Liver (tissue), 9 donors: ENCODE results near the gene PKHD1. TPM values are rescaled to one million over a fixed set of nuclear protein-coding genes. Genes with fewer than 3 reads are reported as not detected.

Experiments used
- DNase-seq: peaks from one replicate; pipeline ENCODE4 v3.0.0-alpha.2; 2017; ENCODE audit warnings: low spot score
- H3K27ac ChIP-seq, 2 donors: one replicate each; pipeline ENCODE4 v1.7.0; 2013; ENCODE audit warnings: inconsistent platforms in 2 of 2, low read length in 2 of 2, control low read depth in 1 of 2, low read depth in 1 of 2, mild to moderate bottlenecking in 1 of 2
- H3K27me3 ChIP-seq, 4 donors: one replicate each; pipeline versions ENCODE4 v1.6.1 to v1.7.0; 2013; ENCODE audit warnings: low read length in 3 of 4, inconsistent platforms in 1 of 4, mild to moderate bottlenecking in 1 of 4, moderate library complexity in 1 of 4; ENCODE audit not compliant: control insufficient read depth in 4 of 4, insufficient read depth in 4 of 4
- H3K36me3 ChIP-seq, 4 donors: one replicate each; pipeline versions ENCODE4 v1.6.1 to v1.7.0; 2013; ENCODE audit warnings: low read length in 3 of 4, mild to moderate bottlenecking in 3 of 4, low read depth in 1 of 4, moderate library complexity in 1 of 4; ENCODE audit not compliant: control insufficient read depth in 4 of 4, insufficient read depth in 3 of 4
- H3K4me1 ChIP-seq, 4 donors: one replicate each; pipeline versions ENCODE4 v1.6.1 to v1.7.0; 2013; ENCODE audit warnings: low read length in 3 of 4, mild to moderate bottlenecking in 3 of 4, moderate library complexity in 1 of 4; ENCODE audit not compliant: control insufficient read depth in 4 of 4, insufficient read depth in 4 of 4
- H3K4me3 ChIP-seq, 3 donors: one replicate each; pipeline versions ENCODE4 v1.6.1 to v1.7.0; 2013; ENCODE audit warnings: low read length in 3 of 3, control low read depth in 1 of 3, low read depth in 1 of 3, mild to moderate bottlenecking in 1 of 3
- H3K9ac ChIP-seq, 2 donors: one replicate each; pipeline ENCODE4 v1.7.0; 2013; ENCODE audit warnings: low read length in 2 of 2, mild to moderate bottlenecking in 2 of 2, moderate library complexity in 2 of 2, control low read depth in 1 of 2, low read depth in 1 of 2
- H3K9me3 ChIP-seq, 4 donors: one replicate each; pipeline versions ENCODE4 v1.6.1 to v1.7.0; 2013; ENCODE audit warnings: low read length in 3 of 4; ENCODE audit not compliant: control insufficient read depth in 4 of 4
- EGR1 ChIP-seq, 2 donors: IDR thresholded peaks; 2 replicates each; pipeline ENCODE4 v1.6.1; 2016 to 2018; ENCODE audit warnings: antibody characterized with exemption in 2 of 2, low read depth in 2 of 2
- FOXA1 ChIP-seq: IDR thresholded peaks from 2 replicates; pipeline ENCODE4 v1.6.1; 2016; ENCODE audit warnings: antibody characterized with exemption
- FOXA2 ChIP-seq: IDR thresholded peaks from 2 replicates; pipeline ENCODE4 v1.6.1; 2016; ENCODE audit warnings: antibody characterized with exemption
- GABPA ChIP-seq, 2 donors: IDR thresholded peaks in 1 of 2; conservative IDR thresholded peaks in 1 of 2; 2 replicates each; pipeline ENCODE4 v1.6.1; 2016; ENCODE audit warnings: antibody characterized with exemption in 2 of 2, mild to moderate bottlenecking in 1 of 2, moderate library complexity in 1 of 2
- HNF4A ChIP-seq, 2 donors: conservative IDR thresholded peaks; 2 replicates each; pipeline ENCODE4 v1.6.1; 2016; ENCODE audit warnings: antibody characterized with exemption in 2 of 2, mild to moderate bottlenecking in 2 of 2
- HNF4G ChIP-seq: IDR thresholded peaks from 2 replicates; pipeline ENCODE4 v1.6.1; 2016; ENCODE audit warnings: antibody characterized with exemption
- JUND ChIP-seq, 2 donors: IDR thresholded peaks; 2 replicates each; pipeline ENCODE4 v1.6.1; 2016; ENCODE audit warnings: antibody characterized with exemption in 2 of 2
- NR2F2 ChIP-seq: IDR thresholded peaks from 2 replicates; pipeline ENCODE4 v1.6.1; 2016; ENCODE audit warnings: antibody characterized with exemption
- RAD21 ChIP-seq, 2 donors: IDR thresholded peaks; 2 replicates each; pipeline ENCODE4 v1.6.1; 2016; ENCODE audit warnings: antibody characterized with exemption in 2 of 2, mild to moderate bottlenecking in 2 of 2
- RXRA ChIP-seq, 2 donors: IDR thresholded peaks; 2 replicates each; pipeline ENCODE4 v1.6.1; 2017 to 2018; ENCODE audit warnings: antibody characterized with exemption in 2 of 2, mild to moderate bottlenecking in 1 of 2
- SP1 ChIP-seq: IDR thresholded peaks from 2 replicates; pipeline ENCODE4 v1.6.1; 2018; ENCODE audit warnings: antibody characterized with exemption, mild to moderate bottlenecking
- TAF1 ChIP-seq: conservative IDR thresholded peaks from 2 replicates; pipeline ENCODE4 v1.6.1; 2016; ENCODE audit warnings: antibody characterized with exemption, mild to moderate bottlenecking
- YY1 ChIP-seq: IDR thresholded peaks from 2 replicates; pipeline ENCODE4 v1.6.1; 2016; ENCODE audit warnings: antibody characterized with exemption, mild to moderate bottlenecking
- WGBS: extraction: QIAGEN DNeasy Blood & Tissue Kit; methylation state at CpG from one replicate; pipeline ENCODE4 v1.1.7; 2013; 5-methylcytosine and 5-hydroxymethylcytosine counted together
- polyA plus RNA-seq, 2 donors: library from polyadenylated mRNA; stranded (reverse) in 1 of 2; unstranded in 1 of 2; fragments of 200-250 nt in 1 of 2; fragments of >200 nt in 1 of 2; fragmentation: Nextera tagmentation in 1 of 2; extraction: Ambion mirVana in 1 of 2; gene quantifications; one replicate each; pipeline versions ENCODE4 v1.2.1 to v1.2.3, GENCODE V29; 2013 to 2015
- total RNA-seq, 2 donors: library from RNA; depleted of rRNA; stranded (reverse); fragments of >200 nt; gene quantifications; one replicate each; pipeline ENCODE4 v1.2.3, GENCODE V29; 2014
- TF ChIP-seq, protein P1 (sequence below): IDR thresholded peaks from 2 replicates; pipeline ENCODE4 v1.6.1; 2016; ENCODE audit warnings: antibody characterized with exemption
- TF ChIP-seq, protein P2 (sequence below): fragments of 150-350 bp; IDR thresholded peaks from 2 replicates; pipeline ENCODE4 v1.5.1; 2017; ENCODE audit warnings: improper control_type of control experiment, low read depth, low read length; ENCODE audit not compliant: missing input control
- TF ChIP-seq, protein P3 (sequence below): IDR thresholded peaks from 2 replicates; pipeline ENCODE4 v1.6.1; 2016; ENCODE audit warnings: antibody characterized with exemption, mild to moderate bottlenecking
- TF ChIP-seq, protein P4 (sequence below): IDR thresholded peaks from 2 replicates; pipeline ENCODE4 v1.6.1; 2016; ENCODE audit warnings: antibody characterized with exemption
- TF ChIP-seq, protein P5 (sequence below): IDR thresholded peaks from 2 replicates; pipeline ENCODE4 v1.6.1; 2016; ENCODE audit warnings: antibody characterized with exemption
- donor health status: healthy.
- donor health status: healthy.
- donor health status: healthy.
- donor health status: healthy.
- donor health status: healthy.

The PKHD1 gene
- total and polyA plus RNA-seq, 4 donors = 0.45 to 10.6 (median 3.2) TPM

DNA sequence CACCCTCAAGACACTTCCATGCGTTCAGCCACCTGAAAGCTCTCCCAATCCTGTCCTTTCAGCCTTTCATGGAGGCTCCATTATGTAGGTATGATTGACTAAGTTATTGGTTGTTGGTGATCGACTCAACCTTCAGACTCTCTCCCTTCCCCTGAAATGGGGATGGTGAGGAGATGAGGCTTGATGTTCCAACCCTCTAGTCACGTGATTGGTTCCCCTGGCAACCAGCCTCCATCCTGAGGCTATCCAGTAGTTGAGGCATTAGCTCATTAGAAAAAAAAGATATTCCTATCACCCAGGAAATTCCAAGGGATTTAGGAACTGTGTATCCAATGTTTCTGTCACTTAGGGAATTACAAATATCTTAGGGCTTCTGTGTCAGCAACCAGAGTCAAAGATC lies 426.6 kb downstream of the PKHD1 start (continued):
- TF ChIP-seq RAD21 (IDR thresholded peaks at IDR 0.05) = no peak

DNA sequence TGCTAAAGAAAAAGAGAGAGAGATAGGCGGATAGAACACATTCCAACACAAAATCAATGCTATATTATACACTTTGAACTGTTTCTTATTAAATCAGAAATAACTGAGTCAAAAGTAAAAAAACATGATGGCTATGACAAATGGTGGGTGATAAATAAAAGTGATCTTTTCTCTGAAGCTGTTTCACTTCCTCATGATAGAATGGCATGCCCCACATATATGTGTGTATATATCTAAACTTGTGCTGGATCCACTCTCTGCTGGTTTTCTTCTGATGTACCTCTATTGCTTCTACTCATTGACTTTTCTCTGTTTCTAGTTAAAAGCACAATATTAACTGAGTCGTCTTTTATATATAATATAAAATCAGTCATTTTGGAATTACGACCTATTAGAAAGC lies 429.9 kb downstream of the PKHD1 start:
- no peak overlapping the region for H3K4me3 ChIP-seq
- H3K9me3 ChIP-seq = no peaks in the 10 kb centered on the region
- H3K4me1 ChIP-seq = no peaks in the 10 kb centered on the region
- WGBS = 93% methylated on average over 3 of the region's 3 CpGs
- no peak overlapping the region for H3K27ac ChIP-seq
- no peak overlapping the region for H3K9ac ChIP-seq
- no peak for TF ChIP-seq HNF4G
- TF ChIP-seq FOXA1 = no peak
- TF ChIP-seq, protein P1, sequence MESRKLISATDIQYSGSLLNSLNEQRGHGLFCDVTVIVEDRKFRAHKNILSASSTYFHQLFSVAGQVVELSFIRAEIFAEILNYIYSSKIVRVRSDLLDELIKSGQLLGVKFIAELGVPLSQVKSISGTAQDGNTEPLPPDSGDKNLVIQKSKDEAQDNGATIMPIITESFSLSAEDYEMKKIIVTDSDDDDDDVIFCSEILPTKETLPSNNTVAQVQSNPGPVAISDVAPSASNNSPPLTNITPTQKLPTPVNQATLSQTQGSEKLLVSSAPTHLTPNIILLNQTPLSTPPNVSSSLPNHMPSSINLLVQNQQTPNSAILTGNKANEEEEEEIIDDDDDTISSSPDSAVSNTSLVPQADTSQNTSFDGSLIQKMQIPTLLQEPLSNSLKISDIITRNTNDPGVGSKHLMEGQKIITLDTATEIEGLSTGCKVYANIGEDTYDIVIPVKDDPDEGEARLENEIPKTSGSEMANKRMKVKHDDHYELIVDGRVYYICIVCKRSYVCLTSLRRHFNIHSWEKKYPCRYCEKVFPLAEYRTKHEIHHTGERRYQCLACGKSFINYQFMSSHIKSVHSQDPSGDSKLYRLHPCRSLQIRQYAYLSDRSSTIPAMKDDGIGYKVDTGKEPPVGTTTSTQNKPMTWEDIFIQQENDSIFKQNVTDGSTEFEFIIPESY = no peak
- TF ChIP-seq RXRA (IDR thresholded peaks at IDR 0.05) = no peak
- no peak for TF ChIP-seq GABPA (IDR thresholded peaks at IDR 0.05 in 1 of 2, conservative IDR thresholded peaks at IDR 0.05 in 1 of 2)
- no peak for TF ChIP-seq NR2F2
- no peak for TF ChIP-seq JUND (IDR thresholded peaks at IDR 0.05)
- no peak for TF ChIP-seq FOXA2
- TF ChIP-seq YY1 = no peak
- TF ChIP-seq, protein P2, sequence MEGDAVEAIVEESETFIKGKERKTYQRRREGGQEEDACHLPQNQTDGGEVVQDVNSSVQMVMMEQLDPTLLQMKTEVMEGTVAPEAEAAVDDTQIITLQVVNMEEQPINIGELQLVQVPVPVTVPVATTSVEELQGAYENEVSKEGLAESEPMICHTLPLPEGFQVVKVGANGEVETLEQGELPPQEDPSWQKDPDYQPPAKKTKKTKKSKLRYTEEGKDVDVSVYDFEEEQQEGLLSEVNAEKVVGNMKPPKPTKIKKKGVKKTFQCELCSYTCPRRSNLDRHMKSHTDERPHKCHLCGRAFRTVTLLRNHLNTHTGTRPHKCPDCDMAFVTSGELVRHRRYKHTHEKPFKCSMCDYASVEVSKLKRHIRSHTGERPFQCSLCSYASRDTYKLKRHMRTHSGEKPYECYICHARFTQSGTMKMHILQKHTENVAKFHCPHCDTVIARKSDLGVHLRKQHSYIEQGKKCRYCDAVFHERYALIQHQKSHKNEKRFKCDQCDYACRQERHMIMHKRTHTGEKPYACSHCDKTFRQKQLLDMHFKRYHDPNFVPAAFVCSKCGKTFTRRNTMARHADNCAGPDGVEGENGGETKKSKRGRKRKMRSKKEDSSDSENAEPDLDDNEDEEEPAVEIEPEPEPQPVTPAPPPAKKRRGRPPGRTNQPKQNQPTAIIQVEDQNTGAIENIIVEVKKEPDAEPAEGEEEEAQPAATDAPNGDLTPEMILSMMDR = no peak
- TF ChIP-seq, protein P3, sequence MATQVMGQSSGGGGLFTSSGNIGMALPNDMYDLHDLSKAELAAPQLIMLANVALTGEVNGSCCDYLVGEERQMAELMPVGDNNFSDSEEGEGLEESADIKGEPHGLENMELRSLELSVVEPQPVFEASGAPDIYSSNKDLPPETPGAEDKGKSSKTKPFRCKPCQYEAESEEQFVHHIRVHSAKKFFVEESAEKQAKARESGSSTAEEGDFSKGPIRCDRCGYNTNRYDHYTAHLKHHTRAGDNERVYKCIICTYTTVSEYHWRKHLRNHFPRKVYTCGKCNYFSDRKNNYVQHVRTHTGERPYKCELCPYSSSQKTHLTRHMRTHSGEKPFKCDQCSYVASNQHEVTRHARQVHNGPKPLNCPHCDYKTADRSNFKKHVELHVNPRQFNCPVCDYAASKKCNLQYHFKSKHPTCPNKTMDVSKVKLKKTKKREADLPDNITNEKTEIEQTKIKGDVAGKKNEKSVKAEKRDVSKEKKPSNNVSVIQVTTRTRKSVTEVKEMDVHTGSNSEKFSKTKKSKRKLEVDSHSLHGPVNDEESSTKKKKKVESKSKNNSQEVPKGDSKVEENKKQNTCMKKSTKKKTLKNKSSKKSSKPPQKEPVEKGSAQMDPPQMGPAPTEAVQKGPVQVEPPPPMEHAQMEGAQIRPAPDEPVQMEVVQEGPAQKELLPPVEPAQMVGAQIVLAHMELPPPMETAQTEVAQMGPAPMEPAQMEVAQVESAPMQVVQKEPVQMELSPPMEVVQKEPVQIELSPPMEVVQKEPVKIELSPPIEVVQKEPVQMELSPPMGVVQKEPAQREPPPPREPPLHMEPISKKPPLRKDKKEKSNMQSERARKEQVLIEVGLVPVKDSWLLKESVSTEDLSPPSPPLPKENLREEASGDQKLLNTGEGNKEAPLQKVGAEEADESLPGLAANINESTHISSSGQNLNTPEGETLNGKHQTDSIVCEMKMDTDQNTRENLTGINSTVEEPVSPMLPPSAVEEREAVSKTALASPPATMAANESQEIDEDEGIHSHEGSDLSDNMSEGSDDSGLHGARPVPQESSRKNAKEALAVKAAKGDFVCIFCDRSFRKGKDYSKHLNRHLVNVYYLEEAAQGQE = no peak
- TF ChIP-seq, protein P4, sequence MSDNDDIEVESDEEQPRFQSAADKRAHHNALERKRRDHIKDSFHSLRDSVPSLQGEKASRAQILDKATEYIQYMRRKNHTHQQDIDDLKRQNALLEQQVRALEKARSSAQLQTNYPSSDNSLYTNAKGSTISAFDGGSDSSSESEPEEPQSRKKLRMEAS = no peak
- TF ChIP-seq TAF1 = no peak
- no peak for TF ChIP-seq SP1
- no peak for TF ChIP-seq EGR1 (IDR thresholded peaks at IDR 0.05; ENCODE audit: low read depth in 2 of 2)
- no peak for TF ChIP-seq HNF4A (conservative IDR thresholded peaks at IDR 0.05)
- no peak for TF ChIP-seq RAD21 (IDR thresholded peaks at IDR 0.05)
- TF ChIP-seq, protein P5, sequence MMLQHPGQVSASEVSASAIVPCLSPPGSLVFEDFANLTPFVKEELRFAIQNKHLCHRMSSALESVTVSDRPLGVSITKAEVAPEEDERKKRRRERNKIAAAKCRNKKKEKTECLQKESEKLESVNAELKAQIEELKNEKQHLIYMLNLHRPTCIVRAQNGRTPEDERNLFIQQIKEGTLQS = no peak
- DNase-seq = no peak
- no peaks in the 10 kb centered on the region for H3K36me3 ChIP-seq
- H3K27me3 ChIP-seq = no peaks in the 10 kb centered on the region
